AG04450 (cell line): ENCODE measurements around the gene CNIH1. TPM values are rescaled to one million over a fixed set of nuclear protein-coding genes. Genes with fewer than 3 reads are reported as not detected.
"Not testable (repeated sequence)": the region's sequence is repeated elsewhere in the genome, so short reads cannot be mapped to it uniquely, and the experiment has no call there.

Source experiments
- CTCF ChIA-PET: fragments of 300-600, 350-600 bp; formaldehyde crosslinking; extraction: SDS; loops from one replicate; lab custom pipeline; 2022; ENCODE audit warnings: antibody characterized with exemption, inconsistent platforms; lab: Charles Lee
- POLR2A ChIA-PET: fragments of 350-600 bp; formaldehyde crosslinking; extraction: SDS; loops from one replicate; lab custom pipeline; 2021; ENCODE audit warnings: antibody characterized with exemption, inconsistent platforms; lab: Yijun Ruan, JAX
- DNase-seq: peaks from one replicate; pipeline ENCODE4 v3.0.0-alpha.2; 2011; ENCODE audit warnings: low read depth, low spot score
- H3K27ac ChIP-seq: one replicate; pipeline ENCODE4 v1.5.1; 2012; ENCODE audit warnings: low read depth, low read length, control low read depth
- H3K27me3 ChIP-seq: one replicate; pipeline ENCODE4 v1.6.0; 2012; ENCODE audit warnings: low read length; ENCODE audit not compliant: control insufficient read depth, insufficient read depth
- H3K4me3 ChIP-seq: 2 replicates; pipeline ENCODE4 v1.5.1; 2011; ENCODE audit warnings: mild to moderate bottlenecking, low read depth, low read length, control low read depth
- H3K9me3 ChIP-seq: 2 replicates; pipeline ENCODE4 v1.5.1; 2012; ENCODE audit warnings: low read length; ENCODE audit not compliant: control insufficient read depth, insufficient read depth
- polyA plus RNA-seq: library from polyadenylated mRNA; depleted of rRNA; stranded (reverse); fragments of >200 nt; gene quantifications from 2 replicates; pipeline ENCODE4 v1.2.3, GENCODE V29; 2011
- TF ChIP-seq, protein P1 (sequence below): IDR thresholded peaks from 2 replicates; pipeline ENCODE4 v1.5.1; 2011; ENCODE audit warnings: low read depth, low read length, control low read depth, inconsistent platforms

CNIH1 gene
- polyA plus RNA-seq, 1 experiment = 254 TPM

DNA sequence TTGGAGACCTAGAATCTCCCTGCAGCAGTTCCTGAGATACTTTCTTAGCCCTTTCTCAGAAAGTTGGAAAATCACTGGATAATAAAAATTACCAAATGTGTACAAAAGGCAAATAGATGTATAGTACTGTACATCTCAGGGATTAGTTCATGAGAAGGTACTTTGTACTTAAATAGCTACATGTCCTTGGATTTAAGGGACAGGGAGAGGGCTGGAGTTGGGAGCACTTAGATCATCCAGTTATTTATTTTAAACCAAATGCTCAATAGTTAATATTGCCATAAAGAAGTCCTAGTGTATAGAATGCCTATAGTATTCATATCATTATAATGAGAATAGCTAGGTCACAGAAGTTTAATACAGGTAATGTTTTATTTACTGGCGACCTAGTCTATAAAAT is 31.0 kb downstream of the CNIH1 start:
- no peak for DNase-seq
- Histone ChIP-seq H3K4me3 (no peak overlapping the region), H3K27ac (no peak overlapping the region), H3K27me3 (no peaks in the 10 kb centered on the region), H3K9me3 (no peaks in the 10 kb centered on the region)
- POLR2A ChIA-PET = interaction anchor here (0.6 kb wide), 1 partner anchor 47 kb away, joined by 5 read pairs; no protein-coding TSS in a partner anchor
- TF ChIP-seq, protein P1, sequence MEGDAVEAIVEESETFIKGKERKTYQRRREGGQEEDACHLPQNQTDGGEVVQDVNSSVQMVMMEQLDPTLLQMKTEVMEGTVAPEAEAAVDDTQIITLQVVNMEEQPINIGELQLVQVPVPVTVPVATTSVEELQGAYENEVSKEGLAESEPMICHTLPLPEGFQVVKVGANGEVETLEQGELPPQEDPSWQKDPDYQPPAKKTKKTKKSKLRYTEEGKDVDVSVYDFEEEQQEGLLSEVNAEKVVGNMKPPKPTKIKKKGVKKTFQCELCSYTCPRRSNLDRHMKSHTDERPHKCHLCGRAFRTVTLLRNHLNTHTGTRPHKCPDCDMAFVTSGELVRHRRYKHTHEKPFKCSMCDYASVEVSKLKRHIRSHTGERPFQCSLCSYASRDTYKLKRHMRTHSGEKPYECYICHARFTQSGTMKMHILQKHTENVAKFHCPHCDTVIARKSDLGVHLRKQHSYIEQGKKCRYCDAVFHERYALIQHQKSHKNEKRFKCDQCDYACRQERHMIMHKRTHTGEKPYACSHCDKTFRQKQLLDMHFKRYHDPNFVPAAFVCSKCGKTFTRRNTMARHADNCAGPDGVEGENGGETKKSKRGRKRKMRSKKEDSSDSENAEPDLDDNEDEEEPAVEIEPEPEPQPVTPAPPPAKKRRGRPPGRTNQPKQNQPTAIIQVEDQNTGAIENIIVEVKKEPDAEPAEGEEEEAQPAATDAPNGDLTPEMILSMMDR = no peak
- CTCF ChIA-PET = interaction anchor here (1.4 to 3.0 kb wide), 3 partner anchors 11 to 14 kb away, joined by 3 to 11 read pairs (median 4); partner anchors contain the start of gene CDKN3

- POLR2A ChIA-PET, H3K27me3 ChIP-seq, H3K27ac ChIP-seq, H3K9me3 ChIP-seq, H3K4me3 ChIP-seq, DNase-seq: not testable (repeated sequence)
- CTCF ChIA-PET = interaction anchor here (2.7 kb wide), 1 partner anchor 17 kb away, joined by 8 read pairs; no protein-coding TSS in a partner anchor
Observed at GRCh38 chr14:54403401-54404005, 37.7 kb downstream of the CNIH1 start.

DNA sequence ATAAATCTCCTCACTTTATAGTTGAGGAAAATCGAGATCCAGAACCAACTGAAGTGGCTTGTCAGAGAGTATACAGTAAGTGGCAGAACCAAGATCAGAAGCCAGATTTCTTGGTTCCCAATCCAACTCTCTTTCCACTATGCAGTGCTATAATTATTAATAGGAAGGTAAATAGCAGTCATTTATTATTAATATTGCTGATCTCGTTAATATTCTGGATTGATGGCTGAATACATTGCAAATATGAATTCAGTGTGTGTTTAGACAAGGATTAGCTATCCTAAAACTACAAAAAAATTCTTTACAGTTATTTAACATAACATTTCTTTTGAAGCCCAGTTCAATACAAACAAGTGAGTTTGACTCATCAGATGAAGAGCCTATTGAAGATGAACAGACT is 41.6 kb downstream of the CNIH1 start:
- ChIA-PET POLR2A (no interaction called here), CTCF (interaction anchor here (0.8 kb wide), 1 partner anchor 52 kb away, joined by 4 read pairs; no protein-coding TSS in a partner anchor)
- H3K9me3 ChIP-seq = peaks cover 2% of the 10 kb centered on the region; the same call in 1 of the 2 replicates
- no peak for DNase-seq
- TF ChIP-seq, protein P1 = no peak
- no peak overlapping the region for H3K4me3 ChIP-seq
- H3K27me3 ChIP-seq = no peaks in the 10 kb centered on the region
- no peak overlapping the region for H3K27ac ChIP-seq

GRCh38 chr14:54396493-54397335 is 44.5 kb downstream of the CNIH1 start, which contains the start of gene CDKN3:
TSS of gene CDKN3 (plus strand) at chr14:54397007. CDS start at chr14:54397069, 62 bp downstream.
- DNase-seq = peak; percentile 96
- H3K27me3 ChIP-seq = no peaks in the 10 kb centered on the region
- ChIA-PET CTCF (interaction anchor here (0.6 to 2.6 kb wide), 25 partner anchors 8 to 1638 kb away, joined by 3 to 10 read pairs (median 4); no protein-coding TSS in a partner anchor), POLR2A (interaction anchor here (0.7 to 1.2 kb wide), 2 partner anchors 14 to 92 kb away, joined by 4 to 7 read pairs; no protein-coding TSS in a partner anchor)
- H3K4me3 ChIP-seq = peak within 1 kb of the TSS; percentile 92
- peaks cover 14% of the 10 kb centered on the region; the same call in 1 of the 2 replicates for H3K9me3 ChIP-seq
- H3K27ac ChIP-seq = peak within 1 kb of the TSS; percentile 52
- TF ChIP-seq, protein P1 = peak; percentile 40; the same call in 1 of the 2 replicates

- Histone ChIP-seq H3K27me3 (no peaks in the 10 kb centered on the region), H3K27ac (peak overlapping the region; percentile 52), H3K4me3 (peak overlapping the region; percentile 64), H3K9me3 (peaks cover 14% of the 10 kb centered on the region; the same call in 1 of the 2 replicates)
- CTCF ChIA-PET = interaction anchor here (0.7 to 2.6 kb wide), 14 partner anchors 10 to 1638 kb away, joined by 3 to 10 read pairs (median 4); no protein-coding TSS in a partner anchor
- POLR2A ChIA-PET = interaction anchor here (0.7 to 1.2 kb wide), 2 partner anchors 14 to 92 kb away, joined by 4 to 7 read pairs; no protein-coding TSS in a partner anchor
- DNase-seq = no peak
- TF ChIP-seq, protein P1 = no peak
Observed at GRCh38 chr14:54396183-54396492, 45.0 kb downstream of the CNIH1 start.
